Activated T-cell treated with anti-CD3 and anti-CD28 coated beads, Interleukin-2, amount 50 U/mL, for 24 hours (primary cell): Measurements from ENCODE around the gene LEF1.

Source experiments
- DNase-seq: peaks from one replicate; pipeline ENCODE4 v3.0.0-alpha.2; 2020
- H3K27ac Mint-ChIP-seq: 2 replicates; pipeline ENCODE4 v1.8.0; 2020; ENCODE audit warnings: mild to moderate bottlenecking, mixed read lengths
- H3K27me3 Mint-ChIP-seq: 2 replicates; pipeline ENCODE4 v1.8.0; 2020; ENCODE audit warnings: mixed read lengths
- H3K36me3 Mint-ChIP-seq: 2 replicates; pipeline ENCODE4 v1.8.0; 2020; ENCODE audit warnings: low read depth, mixed read lengths
- H3K4me1 Mint-ChIP-seq: 2 replicates; pipeline ENCODE4 v1.8.0; 2020; ENCODE audit warnings: low read depth, mixed read lengths
- H3K4me3 Mint-ChIP-seq: 2 replicates; pipeline ENCODE4 v1.8.0; 2020; ENCODE audit warnings: mild to moderate bottlenecking, moderate library complexity, mixed read lengths
- H3K9me3 Mint-ChIP-seq: 2 replicates; pipeline ENCODE4 v1.8.0; 2020; ENCODE audit warnings: mixed read lengths

The LEF1 gene

DNA sequence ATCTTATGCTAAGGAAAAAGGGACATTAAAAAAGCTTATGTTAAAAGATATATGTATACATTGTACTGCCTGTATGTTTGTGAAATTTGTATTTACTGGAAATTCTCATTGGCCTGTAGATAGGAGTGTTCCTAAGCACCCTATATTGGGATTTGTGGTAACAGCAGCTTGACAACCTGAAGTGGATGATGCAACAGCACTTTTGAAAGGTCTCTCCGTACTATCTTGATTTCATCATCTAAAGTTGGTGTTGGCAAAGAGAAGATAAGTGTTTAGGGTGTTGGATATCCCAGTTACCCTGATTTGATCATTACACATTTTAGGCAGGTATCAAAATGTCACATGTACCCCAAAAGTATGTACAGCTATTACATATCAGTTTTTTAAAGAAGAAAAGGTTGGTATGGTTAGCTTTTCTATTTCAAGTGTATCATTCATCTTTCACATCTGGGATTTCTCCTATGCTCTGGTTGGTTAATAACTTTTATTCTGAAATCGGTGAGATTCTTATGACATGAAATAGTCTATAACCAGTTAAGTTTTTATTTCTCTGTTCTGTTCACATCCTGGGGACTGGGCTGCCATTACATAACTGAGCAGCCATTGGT lies 168.7 kb downstream of the LEF1 start:
- Mint-ChIP-seq H3K9me3 (no peaks in the 10 kb centered on the region), H3K27ac (no peak overlapping the region), H3K36me3 (peaks cover 51% of the 10 kb centered on the region), H3K27me3 (no peaks in the 10 kb centered on the region), H3K4me1 (peaks cover 30% of the 10 kb centered on the region), H3K4me3 (no peak overlapping the region)
- no peak for DNase-seq

DNA sequence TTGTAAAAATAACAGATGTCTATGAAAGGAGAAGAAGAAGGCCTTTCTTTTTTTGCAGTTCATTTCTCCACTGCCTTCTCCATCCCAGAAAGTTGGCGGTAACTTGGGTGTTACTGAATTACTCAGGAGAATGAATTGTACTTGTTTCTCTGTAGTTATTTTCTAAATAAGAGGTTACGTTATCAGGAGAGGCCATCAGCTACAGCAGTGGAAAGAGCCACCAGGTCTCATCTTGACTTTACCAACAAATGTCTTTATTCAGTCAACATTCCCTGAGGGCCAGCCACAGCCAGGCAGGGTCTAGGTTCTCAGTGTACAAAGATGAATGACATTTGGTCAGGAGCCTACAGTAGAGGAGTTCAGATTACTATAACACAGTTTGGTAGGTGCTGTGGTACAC lies 170.9 kb downstream of the LEF1 start:
- H3K27ac Mint-ChIP-seq = no peak overlapping the region
- H3K4me1 Mint-ChIP-seq = peaks cover 27% of the 10 kb centered on the region
- H3K36me3 Mint-ChIP-seq = peaks cover 52% of the 10 kb centered on the region
- DNase-seq = no peak
- no peak overlapping the region for H3K4me3 Mint-ChIP-seq
- H3K27me3 Mint-ChIP-seq = no peaks in the 10 kb centered on the region
- no peaks in the 10 kb centered on the region for H3K9me3 Mint-ChIP-seq
